HepG2 (cell line): ENCODE data around the gene KISS1R. TPM values are rescaled to one million over a fixed set of nuclear protein-coding genes. Genes with fewer than 3 reads are reported as not detected.

ENCODE experiments used
- KAT8 ChIP-seq: IDR thresholded peaks from 2 replicates; pipeline ENCODE4 v1.6.1; 2016; ENCODE audit warnings: missing genetic modification reagents, missing compliant biosample characterization
- NCOA1 ChIP-seq: sonication (generic); formaldehyde crosslinking; IDR thresholded peaks from 2 replicates; pipeline ENCODE4 v1.9.0; 2021; ENCODE audit warnings: missing genetic modification reagents
- PITX1 ChIP-seq: sonication (generic); formaldehyde crosslinking; IDR thresholded peaks from 2 replicates; pipeline ENCODE4 v1.5.1; 2020; ENCODE audit warnings: mild to moderate bottlenecking, missing genetic modification reagents
- SKIL ChIP-seq: sonication (generic); formaldehyde crosslinking; IDR thresholded peaks from 2 replicates; pipeline ENCODE4 v1.8.0; 2022; ENCODE audit warnings: missing genetic modification reagents, mild to moderate bottlenecking, moderate library complexity, borderline replicate concordance
- polyA plus RNA-seq, 8 experiments: library from polyadenylated mRNA; depleted of rRNA in 3 of 8; stranded (reverse) in 7 of 8; unstranded in 1 of 8; fragments of >200 nt; fragmentation: Illumina TruSeq in 4 of 8; extraction: Trizol in 4 of 8; gene quantifications; 2 replicates each; pipeline versions ENCODE4 v1.2.1 to v1.2.3, GENCODE V29; 2011 to 2016; ENCODE audit warnings: low read depth in 4 of 8, missing spikeins in 1 of 8, mixed read lengths in 1 of 8; ENCODE audit not compliant: insufficient read depth in 1 of 8
- total RNA-seq, 5 experiments: library from RNA; depleted of rRNA; stranded (reverse); fragments of >200 nt; fragmentation: Illumina TruSeq; extraction: Trizol; gene quantifications; 2 replicates each; pipeline ENCODE4 v1.2.3, GENCODE V29; 2016; ENCODE audit warnings: low read depth in 1 of 5
- TF ChIP-seq, protein P1 (sequence below): sonication (generic); formaldehyde crosslinking; IDR thresholded peaks from 2 replicates; pipeline ENCODE4 v1.5.1; 2020; ENCODE audit warnings: mild to moderate bottlenecking, missing genetic modification reagents

KISS1R gene
- total and polyA plus RNA-seq, 2 of the 13 experiments (the other 11 are each of a cell fraction or from before 2014, with no cell fraction given) = 1.1 to 10.2 TPM

DNA sequence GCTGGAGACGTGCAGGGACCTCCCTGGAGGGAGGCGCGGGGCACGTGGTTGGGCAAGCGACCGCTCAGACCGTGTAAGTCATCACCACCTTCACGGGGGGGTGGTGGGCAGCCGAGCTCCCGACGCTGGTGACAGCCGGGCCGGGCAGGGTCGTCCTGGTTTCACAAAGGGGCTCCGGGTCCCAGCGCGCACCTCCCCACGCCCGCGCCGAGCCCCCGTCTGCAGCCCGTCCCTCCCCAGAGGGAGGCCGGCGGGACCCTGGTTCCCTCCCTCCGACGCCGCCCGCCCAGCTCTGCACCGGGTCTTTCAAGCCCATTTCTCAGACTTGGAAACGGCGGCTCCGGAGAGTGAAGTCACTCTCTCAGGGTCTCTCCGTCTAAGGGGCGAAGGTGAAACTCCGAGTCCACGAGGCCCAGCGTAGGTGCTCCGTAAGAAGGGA, 8.0 kb downstream of the KISS1R start (continued):
- TF ChIP-seq, protein P1, sequence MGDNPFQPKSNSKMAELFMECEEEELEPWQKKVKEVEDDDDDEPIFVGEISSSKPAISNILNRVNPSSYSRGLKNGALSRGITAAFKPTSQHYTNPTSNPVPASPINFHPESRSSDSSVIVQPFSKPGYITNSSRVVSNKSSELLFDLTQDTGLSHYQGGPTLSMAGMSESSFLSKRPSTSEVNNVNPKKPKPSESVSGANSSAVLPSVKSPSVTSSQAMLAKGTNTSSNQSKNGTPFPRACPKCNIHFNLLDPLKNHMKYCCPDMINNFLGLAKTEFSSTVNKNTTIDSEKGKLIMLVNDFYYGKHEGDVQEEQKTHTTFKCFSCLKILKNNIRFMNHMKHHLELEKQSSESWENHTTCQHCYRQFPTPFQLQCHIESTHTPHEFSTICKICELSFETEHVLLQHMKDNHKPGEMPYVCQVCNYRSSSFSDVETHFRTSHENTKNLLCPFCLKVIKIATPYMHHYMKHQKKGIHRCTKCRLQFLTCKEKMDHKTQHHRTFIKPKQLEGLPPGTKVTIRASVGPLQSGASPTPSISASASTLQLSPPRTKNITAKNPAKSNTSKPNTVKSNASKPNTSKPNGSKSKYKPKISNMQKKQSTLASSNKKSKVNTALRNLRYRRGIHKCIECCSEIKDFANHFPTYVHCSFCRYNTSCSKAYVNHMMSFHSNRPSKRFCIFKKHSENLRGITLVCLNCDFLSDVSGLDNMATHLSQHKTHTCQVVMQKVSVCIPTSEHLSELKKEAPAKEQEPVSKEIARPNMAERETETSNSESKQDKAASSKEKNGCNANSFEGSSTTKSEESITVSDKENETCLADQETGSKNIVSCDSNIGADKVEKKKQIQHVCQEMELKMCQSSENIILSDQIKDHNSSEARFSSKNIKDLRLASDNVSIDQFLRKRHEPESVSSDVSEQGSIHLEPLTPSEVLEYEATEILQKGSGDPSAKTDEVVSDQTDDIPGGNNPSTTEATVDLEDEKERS (CRISPR knock-in tag) = no peak
- TF ChIP-seq PITX1 (CRISPR knock-in tag) (no peak), NCOA1 (CRISPR knock-in tag) (no peak), SKIL (CRISPR knock-in tag) (0 out of 2 replicates have a peak, but pooled peaks have one; percentile 41), KAT8 (CRISPR knock-in tag) (peak; percentile 35; the same call in 1 of the 2 replicates)
- TF ChIP-seq, all 625 proteins: peak for 139
